GM10847 (cell line): ENCODE results near the gene STAMBPL1.

Experiments
- POLR2A ChIP-seq: IDR thresholded peaks from 2 replicates; pipeline ENCODE4 v1.6.1; 2011; ENCODE audit not compliant: insufficient read length; ENCODE audit errors: extremely low read depth

The STAMBPL1 gene

GRCh38 chr10:88901206-88901983, 21.4 kb downstream of the STAMBPL1 start:
- no peak for TF ChIP-seq POLR2A

- no peak for TF ChIP-seq POLR2A
Observed at GRCh38 chr10:88901984-88902789, 22.1 kb downstream of the STAMBPL1 start.

GRCh38 chr10:88903715-88904114, 23.7 kb downstream of the STAMBPL1 start:
- TF ChIP-seq POLR2A, result no peak

- TF ChIP-seq POLR2A, result no peak
Observed at GRCh38 chr10:88906921-88907320, 26.9 kb downstream of the STAMBPL1 start.

- TF ChIP-seq POLR2A, result no peak
Observed at GRCh38 chr10:88908194-88908593, 28.1 kb downstream of the STAMBPL1 start.

GRCh38 chr10:88911116-88911515, 31.1 kb downstream of the STAMBPL1 start:
- no peak for TF ChIP-seq POLR2A

- TF ChIP-seq POLR2A, result no peak
Observed at GRCh38 chr10:88911851-88912250, 31.8 kb downstream of the STAMBPL1 start.

GRCh38 chr10:88913127-88913526, 33.1 kb downstream of the STAMBPL1 start:
- TF ChIP-seq POLR2A, result no peak

GRCh38 chr10:88913788-88914187, 33.7 kb downstream of the STAMBPL1 start:
- no peak for TF ChIP-seq POLR2A

GRCh38 chr10:88915781-88916180, 35.7 kb downstream of the STAMBPL1 start:
- no peak for TF ChIP-seq POLR2A

- no peak for TF ChIP-seq POLR2A
Observed at GRCh38 chr10:88916231-88916630, 36.2 kb downstream of the STAMBPL1 start.

- no peak for TF ChIP-seq POLR2A
Observed at GRCh38 chr10:88916986-88917385, 36.9 kb downstream of the STAMBPL1 start.

- TF ChIP-seq POLR2A, result no peak
Observed at GRCh38 chr10:88918191-88918905, 38.3 kb downstream of the STAMBPL1 start.

- TF ChIP-seq POLR2A, result no peak
Observed at GRCh38 chr10:88919041-88919440, 39.0 kb downstream of the STAMBPL1 start.

- TF ChIP-seq POLR2A, result no peak
Observed at GRCh38 chr10:88920198-88920597, 40.2 kb downstream of the STAMBPL1 start.
